Retina (tissue), 1 donor: Measurements from ENCODE around the gene YBEY.
"Not testable (repeated sequence)": the region's sequence is repeated elsewhere in the genome, so short reads cannot be mapped to it uniquely, and the experiment has no call there.

Source experiments
- DNase-seq: peaks from one replicate; pipeline ENCODE4 v3.0.0-alpha.2; 2016

The YBEY gene

DNA sequence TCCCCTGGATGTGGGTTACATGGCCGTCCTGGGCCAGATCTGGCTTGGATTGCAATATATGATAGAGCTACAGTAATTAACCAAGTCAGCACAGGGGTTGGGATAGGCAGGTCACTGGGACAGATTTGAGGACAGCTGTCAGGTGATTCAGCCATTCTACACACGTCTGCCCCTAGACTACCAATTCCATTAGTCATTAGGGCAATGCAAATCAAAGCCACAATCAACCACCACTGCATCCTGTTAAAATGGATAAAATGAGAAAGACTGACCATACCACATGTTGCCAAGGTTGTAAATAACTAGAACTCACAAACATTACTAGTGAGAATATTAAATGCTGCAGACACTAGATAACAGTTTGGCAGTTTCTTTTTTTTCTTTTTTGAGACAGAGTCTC lies 21.5 kb downstream of the YBEY start:
- no peak for DNase-seq

DNA sequence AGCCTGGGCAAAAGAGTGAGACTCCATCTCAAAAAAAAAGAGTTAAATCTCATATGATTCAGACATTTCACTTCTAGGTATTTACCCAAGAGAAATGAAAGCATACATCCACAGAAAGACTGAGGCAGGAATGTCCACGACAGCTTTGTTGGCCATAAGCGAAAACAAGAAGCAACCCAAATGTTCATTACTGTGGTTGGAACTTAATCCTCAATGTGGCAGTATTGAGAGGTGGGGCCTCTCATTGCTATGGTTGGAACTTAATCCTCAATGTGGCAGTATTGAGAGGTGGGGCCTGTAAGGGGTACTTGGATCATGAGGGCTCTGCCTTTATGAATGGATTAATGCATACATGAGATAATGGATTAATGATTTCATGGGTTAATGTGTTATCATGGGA lies 22.3 kb downstream of the YBEY start:
- no peak for DNase-seq

DNA sequence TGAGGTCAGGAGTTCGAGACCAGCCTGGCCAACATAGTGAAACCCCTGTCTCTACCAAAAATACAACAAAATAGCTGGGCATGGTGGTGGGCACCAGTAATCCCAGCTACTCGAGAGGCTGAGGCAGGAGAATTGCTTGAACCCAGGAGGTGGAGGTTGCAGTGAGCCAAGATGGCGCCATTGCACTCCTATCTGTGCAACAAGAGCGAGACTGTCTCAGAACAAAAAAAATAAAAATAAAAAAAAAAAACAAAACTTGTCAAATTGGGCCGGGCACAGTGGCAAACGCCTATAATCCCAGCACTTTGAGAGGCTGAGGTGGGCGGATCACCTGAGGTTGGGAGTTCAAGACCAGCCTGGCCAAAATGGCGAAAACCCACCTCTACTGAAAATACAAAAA lies 24.1 kb downstream of the YBEY start:
- not testable (repeated sequence) for DNase-seq

DNA sequence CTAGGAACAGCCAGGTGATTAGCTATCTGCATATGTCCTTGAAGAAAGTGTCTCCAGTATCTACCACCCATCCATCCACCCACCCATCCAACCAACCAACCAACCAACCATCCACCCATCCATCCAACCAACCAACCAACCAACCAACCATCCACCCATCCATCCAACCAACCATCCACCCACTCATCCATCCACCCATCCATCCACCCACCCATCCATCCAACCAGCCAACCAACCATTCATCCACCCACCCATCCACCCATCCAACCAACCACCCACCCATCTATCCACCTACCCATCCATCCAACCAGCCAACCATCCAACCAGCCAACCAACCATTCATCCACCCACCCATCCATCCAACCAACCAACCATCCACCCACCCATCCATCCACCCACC lies 25.4 kb downstream of the YBEY start:
- no peak for DNase-seq

DNA sequence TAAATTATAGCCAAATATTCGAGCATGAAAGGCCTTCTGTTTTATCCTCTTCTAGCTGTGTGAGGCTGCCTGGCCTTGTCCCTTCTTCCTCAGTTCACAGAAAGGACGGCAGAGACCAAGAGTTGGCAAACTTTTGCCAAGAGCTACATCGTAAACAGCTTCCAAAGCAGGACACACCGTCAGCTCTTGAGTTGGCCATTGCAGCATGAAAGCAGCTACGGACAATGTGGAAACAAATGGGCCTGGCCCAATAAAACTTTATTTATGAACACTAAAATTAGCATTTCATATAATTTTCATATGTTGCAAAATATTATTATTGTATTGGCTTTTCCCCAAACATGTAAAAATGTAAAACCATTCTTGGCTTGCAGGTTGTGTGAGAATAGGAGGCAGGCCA lies 26.8 kb downstream of the YBEY start:
- no peak for DNase-seq

DNA sequence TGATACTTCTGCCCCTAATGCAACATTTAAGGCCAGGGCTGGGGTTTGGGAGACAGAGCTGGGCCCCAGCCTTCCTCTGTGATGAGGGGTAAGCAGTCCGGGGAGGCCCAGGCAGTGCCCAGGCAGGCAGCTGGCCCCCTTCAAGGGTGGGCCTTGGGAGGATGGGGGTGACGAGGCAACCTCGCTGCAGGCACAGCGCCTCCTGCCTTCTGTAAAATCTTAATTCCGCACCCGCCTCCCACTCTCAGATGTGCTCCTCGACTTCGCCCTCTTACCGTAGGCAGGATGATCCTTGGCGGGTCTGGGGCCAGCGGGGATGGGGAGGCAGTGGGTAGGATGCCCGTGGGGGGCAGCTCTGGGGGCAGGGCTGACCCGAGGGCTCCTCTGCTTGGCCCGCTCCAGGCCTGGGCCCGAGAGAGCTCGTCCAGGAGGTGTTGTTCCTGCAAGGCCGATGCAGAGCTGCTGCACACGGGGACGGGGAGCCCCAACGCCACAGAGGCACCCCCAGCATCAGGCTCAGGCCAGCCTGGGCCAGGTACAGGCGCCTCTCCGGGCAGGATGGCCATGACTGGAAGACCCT lies 28.4 kb downstream of the YBEY start:
- no peak for DNase-seq

DNA sequence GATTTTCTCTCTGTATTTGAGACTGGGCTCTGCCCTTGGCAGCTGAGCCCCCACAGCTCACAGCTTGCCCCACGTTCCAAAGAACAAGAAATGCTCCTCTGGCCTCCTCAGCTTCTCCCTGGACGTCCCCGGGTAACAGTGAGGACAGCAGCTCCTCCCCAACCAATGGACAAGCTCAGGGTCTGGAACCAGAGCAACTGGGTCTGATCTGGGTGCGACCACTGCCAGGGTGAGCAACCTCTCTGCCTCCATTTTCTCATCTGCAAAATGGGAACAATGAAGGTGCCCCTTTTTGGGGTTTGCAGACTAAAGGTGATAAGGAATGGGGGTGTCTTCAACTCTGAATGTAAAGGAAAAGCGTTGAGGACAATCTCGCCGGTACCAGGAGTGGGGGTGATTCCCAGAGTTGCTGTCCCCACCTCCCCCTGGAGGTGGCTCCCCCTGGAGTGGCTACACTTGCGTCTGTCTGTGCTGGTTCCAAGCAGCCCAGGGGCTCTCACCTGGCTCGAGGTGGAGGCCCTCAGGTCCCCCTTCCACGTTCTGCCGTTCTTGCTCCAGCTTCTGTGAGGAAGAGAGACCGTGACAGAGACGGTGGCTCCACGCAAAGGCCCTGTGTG lies 30.7 kb downstream of the YBEY start:
- DNase-seq: no peak

DNA sequence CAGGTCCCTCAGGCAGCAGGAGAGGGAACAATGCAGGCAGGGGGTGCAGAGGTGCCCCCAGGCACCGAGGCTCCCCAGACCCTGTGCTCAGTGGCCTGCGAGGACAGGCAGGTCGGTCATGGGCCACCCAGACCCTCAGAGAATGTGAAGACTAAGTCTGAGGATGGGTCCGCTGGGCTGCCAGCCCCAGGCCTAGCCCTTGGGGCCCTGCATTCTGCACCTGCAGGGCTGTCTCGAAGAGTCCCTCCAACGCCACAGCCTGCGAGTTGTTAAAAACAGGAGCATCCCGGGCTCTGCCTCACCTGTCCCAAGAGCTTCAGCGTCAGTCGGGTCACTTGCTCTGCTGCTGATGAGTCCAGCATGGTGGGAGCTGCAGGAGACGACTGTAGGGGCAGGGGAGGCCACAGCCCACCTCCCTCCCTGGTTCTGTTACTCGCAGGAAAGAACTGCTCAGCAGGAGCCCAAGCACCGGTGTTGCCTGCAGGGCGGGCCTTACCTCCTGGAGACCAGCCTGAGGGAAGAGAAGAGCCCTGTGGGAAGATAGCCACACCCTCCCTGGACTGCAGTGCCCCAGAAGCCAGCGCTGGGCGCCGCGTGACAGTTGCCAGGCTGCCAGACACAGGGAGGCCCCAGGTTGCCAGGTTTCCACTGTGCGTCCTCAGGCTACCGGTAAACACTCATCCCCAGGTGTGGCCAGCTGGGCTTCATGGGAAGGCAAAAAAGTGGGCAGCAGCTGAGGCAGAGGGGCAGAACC lies 31.7 kb downstream of the YBEY start:
- DNase-seq: no peak

DNA sequence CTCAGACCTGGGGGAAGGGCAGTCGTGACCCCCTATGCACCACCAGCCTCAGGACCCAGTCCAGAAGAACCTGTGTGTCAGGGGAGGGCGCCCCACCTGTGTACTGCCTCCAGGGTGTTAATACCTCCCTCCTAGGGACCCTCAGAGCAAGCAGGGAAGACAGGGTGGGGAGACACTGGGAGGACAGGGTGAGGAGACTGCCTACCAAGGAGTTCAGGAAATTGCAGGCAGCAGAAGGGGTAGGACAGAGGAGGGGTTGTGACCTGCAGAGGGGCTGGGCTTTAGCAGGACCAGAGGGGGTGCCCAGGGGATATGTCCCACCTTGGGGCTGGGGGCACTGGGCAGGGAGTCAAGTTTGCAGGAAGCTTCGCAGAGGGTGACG lies 32.3 kb downstream of the YBEY start:
- no peak for DNase-seq

DNA sequence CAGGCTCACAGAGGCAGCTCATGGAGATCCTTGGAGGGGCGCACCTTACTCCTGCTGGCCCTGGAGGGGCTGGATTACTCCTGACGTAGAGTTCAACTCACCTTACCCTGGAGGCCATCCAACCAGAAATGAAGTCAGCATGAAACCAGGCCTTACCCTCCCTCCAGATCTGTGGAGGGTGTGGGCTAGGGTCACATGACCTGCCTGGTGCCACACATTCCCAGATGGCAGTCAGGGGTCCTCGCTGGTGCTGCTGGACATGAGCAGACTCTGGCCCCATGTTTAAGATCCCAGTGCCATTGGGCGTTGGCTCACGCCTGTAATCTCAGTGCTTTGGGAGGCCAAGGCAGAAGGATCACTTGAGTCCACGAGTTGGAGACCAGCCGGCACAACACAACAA lies 33.0 kb downstream of the YBEY start:
- DNase-seq: no peak

DNA sequence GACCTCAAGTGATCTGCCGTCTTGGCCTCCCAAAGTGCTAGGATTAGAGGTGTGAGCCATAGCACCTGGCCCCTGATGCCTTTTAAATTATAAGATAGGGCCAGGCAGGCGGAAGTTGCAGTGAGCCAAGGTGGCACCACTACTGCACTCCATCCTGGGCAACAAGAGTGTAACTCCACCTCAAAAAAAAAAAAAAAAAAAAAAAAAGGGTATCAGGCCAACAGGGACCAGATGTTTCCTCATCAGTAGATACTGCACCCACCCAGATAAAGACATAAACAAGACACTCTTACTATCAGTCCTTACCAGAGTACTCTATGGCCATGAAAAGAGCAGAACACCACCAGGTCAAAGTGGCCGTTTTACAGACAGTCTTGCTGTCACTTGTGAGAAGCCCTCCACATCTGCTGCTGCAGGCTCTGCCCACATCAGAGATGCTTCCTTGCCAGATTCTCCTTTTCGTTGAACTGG lies 34.2 kb downstream of the YBEY start:
- DNase-seq: no peak

DNA sequence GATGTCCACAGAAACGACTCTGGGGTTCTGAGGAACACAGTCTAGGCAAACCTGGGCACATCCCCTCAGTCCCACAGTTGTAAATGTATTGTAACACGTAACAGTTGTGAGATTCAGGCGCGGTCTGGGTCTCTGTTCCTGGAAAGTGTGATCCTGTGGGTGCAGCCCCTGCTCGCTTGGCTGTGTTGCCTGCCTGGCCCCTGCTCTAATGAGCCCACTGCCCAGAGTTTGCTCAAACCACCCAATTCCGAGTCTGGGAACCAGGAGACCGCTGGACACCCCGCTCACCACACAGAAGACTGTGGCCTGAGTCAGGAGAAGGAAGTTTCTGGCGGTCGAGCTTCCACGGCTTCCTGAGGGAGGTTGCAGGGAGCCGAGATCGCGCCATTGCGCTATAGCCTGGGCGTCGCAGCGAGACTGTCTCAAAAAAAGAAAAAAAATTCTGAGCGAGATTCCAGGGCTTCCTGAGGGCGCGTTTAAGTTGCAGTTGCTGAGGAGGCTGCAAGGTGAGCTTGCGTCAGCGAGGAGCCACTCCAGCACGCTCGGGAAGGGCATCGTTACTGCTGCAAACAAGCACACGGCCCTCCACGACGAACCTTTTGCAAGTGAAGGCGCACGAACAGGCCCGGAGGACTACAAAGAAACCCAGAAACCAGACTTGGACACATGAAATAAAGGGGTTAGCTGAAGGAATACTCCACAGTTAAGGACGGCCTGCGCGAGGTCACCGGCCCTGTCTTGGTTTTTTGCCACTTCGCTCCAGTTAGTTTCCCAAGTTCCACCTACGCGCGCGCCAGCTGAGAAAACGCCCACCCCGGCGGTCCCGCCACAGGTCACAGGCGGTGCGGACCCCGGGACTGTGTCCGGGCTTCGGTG lies 36.4 kb downstream of the YBEY start:
- DNase-seq: peak; percentile 22

DNA sequence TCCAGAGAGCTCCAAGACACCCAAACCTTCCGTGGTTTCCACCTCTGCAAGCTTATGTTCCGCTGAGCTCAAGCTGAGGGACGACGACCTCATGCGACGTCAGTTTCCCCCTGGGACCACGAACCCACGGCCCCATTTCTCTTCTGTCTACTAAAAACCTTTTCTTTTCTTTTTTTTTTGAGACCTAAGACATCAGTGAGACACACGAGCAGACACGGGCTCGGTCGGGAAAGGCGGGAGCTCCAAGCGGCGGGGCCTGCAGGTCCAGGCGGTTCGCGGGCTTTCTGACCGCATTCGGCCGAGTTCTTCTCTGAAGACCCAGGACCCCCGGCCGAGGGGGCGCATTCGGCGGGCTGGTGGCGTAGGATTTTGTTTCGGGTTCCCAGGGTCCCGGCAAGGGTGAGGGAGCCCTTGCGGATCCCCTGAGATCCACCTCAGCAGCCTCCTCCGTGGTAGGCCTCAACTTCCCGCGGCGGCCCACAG lies 37.1 kb downstream of the YBEY start:
- no peak for DNase-seq

DNA sequence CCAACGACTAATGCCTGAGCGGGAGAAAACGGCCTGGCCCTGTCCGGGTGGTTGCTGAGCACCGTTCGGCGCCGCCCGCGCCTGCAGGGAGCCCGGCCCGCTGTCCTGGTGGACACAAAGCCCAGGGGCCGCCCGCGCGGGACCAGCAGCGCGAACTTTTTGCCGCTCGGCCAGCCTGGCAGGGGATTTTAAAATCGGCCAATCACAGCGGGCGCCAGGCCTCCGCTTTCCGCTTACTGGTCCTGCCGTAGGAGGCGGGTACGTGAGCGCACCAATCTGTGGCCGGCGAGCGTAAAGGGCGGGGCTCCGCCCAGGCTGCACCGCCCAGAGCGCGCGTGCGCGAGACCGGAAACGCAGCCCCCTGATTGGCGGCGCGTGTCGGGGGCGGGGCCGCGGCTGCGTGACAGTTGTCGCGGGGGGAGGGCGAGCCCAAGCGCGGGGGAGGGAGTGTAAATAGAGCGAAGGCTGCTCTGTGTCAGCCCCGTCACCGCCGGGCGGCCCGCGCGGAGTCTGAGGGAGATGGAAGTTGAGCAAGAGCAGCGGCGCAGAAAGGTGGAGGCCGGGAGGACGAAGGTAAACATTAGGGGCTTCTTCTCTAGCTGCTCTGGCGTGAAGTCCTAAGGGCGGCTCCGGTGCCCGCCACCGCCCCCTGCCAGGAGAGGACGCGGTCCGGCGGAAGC lies 37.7 kb downstream of the YBEY start, which contains the start of the genes C21orf58 and PCNT:
C21orf58 (minus strand) TSS at position 161 of the 680 bp plus-strand sequence. CDS start 1,132 bp downstream, outside the sequence.
PCNT (plus strand) TSS at position 447 of the 680 bp plus-strand sequence; CDS start at position 520, 73 bp downstream.
- DNase-seq: peak; percentile 95

DNA sequence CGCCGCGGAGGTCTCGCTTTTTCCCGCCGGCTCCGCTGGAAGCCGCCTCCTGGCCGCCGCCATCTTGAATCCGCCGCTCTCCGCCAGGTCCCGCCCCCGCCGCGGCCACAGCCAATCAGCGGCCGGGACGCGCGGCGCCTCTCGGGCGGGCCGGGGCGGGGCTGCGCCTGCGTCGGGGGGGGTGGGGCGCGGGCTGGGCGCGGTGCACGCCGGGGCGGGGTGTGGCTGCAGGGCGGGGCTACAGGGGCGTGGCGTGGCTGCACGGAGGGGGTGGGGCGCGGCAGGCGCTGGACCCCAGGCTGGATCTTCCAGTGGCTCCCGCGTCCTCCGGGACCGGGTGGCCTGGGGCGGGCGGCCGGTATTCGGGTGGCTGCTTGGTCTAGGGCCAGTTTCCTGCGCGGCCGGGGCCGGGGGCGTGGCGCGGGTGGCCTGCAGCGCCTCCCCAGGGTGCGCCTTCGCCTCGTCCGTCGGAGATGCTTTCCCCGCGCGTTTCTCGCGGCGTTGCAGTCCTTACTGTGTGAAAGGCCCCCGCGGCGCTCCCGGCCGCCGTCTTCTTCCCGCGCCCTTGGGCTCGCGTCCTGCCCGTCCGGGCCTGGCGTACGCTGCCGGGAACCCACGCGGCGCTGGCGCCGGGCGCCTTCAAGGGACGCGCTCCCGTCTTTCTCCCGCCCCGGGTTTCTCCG lies 38.4 kb downstream of the YBEY start:
- DNase-seq: peak; percentile 95

DNA sequence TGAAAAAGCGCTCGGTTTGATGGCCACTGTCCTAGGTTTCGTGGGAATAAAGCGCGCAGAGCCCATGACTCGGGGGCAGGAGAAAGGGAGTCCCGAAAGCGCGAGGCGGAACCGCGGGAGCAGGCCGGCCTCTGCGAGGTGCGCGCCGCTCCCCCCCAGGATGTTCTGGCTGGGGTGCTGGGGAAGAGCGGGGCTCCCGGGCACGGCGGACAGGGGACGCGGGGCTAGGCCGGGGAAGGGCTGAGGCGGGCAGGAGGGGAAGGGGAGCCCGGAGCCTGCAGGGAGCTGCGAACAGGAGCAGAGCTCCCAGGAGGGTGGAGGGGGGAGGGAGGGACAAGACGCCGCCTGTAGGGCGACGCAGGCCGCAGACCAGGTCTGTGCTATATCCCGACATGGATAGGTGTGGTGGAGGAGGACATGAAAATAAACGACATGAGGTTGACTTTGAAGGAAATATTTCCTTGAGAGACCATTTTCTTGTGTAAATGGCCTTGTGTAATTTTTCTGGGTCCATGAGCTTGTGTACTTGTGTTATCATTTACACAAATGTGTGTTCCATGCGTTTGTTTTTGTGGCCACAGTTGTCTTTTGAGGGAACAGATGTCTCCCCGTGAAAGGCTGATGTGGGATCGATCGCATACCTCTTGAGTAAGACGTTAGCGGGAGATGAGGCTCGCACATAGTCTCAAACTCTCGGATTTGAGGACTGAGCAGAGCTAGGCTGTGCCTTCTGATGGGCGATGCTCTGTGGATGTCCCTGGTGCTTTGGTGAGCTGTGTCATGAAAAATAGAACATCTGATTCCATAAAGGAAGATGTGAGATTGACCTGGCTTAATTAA lies 39.2 kb downstream of the YBEY start:
- DNase-seq: no peak

DNA sequence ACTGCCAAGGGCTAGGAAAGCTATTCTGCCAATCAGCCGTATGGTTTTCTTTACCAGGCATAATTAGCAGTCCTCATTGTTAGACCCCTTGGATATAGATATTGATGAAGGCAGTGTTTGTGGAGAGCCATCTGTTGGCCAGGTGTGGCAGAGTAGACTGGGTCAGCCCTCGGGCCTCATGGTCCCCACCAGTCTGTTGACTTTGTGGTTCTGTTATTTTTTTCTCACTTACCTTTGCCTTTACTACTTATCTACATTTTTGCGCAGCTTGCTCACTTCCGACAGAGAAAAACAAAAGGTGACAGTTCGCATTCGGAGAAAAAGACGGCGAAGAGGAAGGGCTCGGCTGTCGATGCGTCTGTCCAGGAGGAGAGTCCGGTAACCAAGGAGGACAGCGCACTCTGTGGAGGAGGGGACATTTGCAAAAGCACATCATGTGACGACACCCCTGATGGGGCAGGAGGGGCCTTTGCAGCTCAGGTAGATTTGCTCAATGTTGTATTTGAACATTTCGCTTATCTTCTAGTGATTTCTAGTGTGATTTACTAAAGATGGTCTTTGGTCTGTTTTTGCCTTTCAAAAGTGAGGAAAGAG lies 40.1 kb downstream of the YBEY start:
- no peak for DNase-seq

DNA sequence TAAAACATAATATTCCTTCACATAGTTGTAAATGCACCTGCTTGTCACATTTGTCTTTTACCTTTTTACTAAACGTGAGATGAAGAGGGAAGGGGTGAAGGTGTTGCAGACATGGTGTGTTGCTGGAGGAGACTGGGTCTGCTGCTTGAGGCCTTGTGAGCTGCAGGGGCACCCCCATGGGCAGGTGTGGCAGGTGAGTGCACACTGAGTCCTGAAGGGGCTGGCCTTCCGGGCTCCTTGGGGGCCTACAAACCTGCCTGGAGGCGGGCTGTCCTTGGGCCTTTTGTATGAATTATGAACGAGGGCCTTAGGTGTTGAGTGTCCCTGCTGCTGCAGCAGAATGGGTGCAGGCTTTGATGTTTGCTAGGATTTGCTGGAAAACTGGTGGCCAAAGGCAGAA lies 41.6 kb downstream of the YBEY start:
- DNase-seq: no peak

DNA sequence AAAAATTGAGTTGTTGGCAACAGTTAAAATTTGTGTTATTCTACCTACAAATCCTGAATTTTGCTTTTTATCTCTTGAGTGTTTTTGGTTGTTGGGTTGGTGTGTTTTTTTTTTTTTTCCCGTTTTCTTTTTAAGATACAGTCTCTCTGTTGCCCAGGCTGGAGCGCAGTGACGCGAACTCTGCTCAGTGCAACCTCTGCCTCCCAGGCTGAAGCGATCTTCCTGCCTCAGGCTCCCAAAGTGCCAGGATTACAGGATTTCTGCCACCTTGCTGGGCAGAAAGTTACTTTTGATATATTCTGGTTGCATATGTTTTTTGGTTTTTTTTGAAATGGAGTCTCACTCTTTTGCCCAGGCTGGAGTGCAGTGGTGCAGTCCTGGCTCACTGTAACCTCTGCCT lies 42.0 kb downstream of the YBEY start:
- no peak for DNase-seq

DNA sequence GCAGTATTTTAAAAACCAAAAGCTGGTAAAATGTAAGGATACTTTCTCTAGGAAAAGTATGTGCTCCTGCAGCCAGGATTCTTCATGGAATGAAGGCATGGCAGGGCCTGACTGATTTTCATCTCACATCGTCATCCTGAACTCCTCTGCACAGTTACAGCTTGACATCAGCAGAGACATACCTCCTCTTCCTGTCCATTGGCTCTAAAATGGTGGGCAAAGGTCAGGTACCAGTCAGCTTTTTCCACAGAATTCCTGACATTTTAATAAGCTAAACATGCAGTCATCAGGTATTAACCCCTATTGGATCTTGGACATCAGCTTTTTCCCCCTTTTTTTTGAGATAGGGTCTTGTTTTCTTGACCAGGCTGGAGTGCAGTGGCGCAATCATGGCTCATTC lies 43.7 kb downstream of the YBEY start:
- no peak for DNase-seq
